ENCODE results near the gene EIPR1.
A peak's percentile ranks its signal among the peaks of the same experiment; 100 is the strongest.
"Not testable (repeated sequence)": the region's sequence is repeated elsewhere in the genome, so short reads cannot be mapped to it uniquely, and the experiment has no call there.

The EIPR1 gene

GRCh38 chr2:3193443-3194330 lies 183.9 kb downstream of the EIPR1 start:
- no peak for DNase-seq (ENCODE audit: low read depth, low spot score)

- peak; percentile 23 for DNase-seq (ENCODE audit: low read depth, low spot score)
Measured at GRCh38 chr2:3192920-3193319, 184.7 kb downstream of the EIPR1 start.

GRCh38 chr2:3192281-3192818 lies 185.3 kb downstream of the EIPR1 start:
- no peak for DNase-seq (ENCODE audit: low read depth, low spot score)

GRCh38 chr2:3189961-3190360 lies 187.7 kb downstream of the EIPR1 start:
- DNase-seq (ENCODE audit: low read depth, low spot score) = no peak

- DNase-seq (ENCODE audit: low read depth, low spot score) = no peak
Measured at GRCh38 chr2:3189076-3189591, 188.5 kb downstream of the EIPR1 start.

- DNase-seq (ENCODE audit: low read depth, low spot score) = no peak
Measured at GRCh38 chr2:3188405-3188946, 189.1 kb downstream of the EIPR1 start.

- DNase-seq (ENCODE audit: low read depth, low spot score) = no peak
Measured at GRCh38 chr2:3187467-3187866, 190.2 kb downstream of the EIPR1 start.

- no peak for DNase-seq (ENCODE audit: low read depth, low spot score)
Measured at GRCh38 chr2:3186766-3187165, 190.9 kb downstream of the EIPR1 start.

GRCh38 chr2:3185910-3186309 lies 191.7 kb downstream of the EIPR1 start:
- no peak for DNase-seq (ENCODE audit: low read depth, low spot score)

GRCh38 chr2:3185256-3185655 lies 192.4 kb downstream of the EIPR1 start:
- no peak for DNase-seq (ENCODE audit: low read depth, low spot score)

GRCh38 chr2:3184167-3184566 lies 193.5 kb downstream of the EIPR1 start:
- DNase-seq (ENCODE audit: low read depth, low spot score) = no peak

GRCh38 chr2:3183766-3184165 lies 193.9 kb downstream of the EIPR1 start:
- DNase-seq (ENCODE audit: low read depth, low spot score) = no peak

GRCh38 chr2:3182848-3183247 lies 194.8 kb downstream of the EIPR1 start:
- no peak for DNase-seq (ENCODE audit: low read depth, low spot score)

- DNase-seq (ENCODE audit: low read depth, low spot score) = no peak
Measured at GRCh38 chr2:3181416-3182010, 196.1 kb downstream of the EIPR1 start.

- not testable (repeated sequence) for DNase-seq (ENCODE audit: low read depth, low spot score)
Measured at GRCh38 chr2:3180909-3181221, 196.8 kb downstream of the EIPR1 start.

GRCh38 chr2:3180082-3180908 lies 197.3 kb downstream of the EIPR1 start:
- no peak for DNase-seq (ENCODE audit: low read depth, low spot score)

GRCh38 chr2:3179626-3180025 lies 198.0 kb downstream of the EIPR1 start:
- no peak for DNase-seq (ENCODE audit: low read depth, low spot score)

GRCh38 chr2:3179208-3179607 lies 198.4 kb downstream of the EIPR1 start:
- no peak for DNase-seq (ENCODE audit: low read depth, low spot score)

GRCh38 chr2:3178578-3179031 lies 199.0 kb downstream of the EIPR1 start:
- no peak for DNase-seq (ENCODE audit: low read depth, low spot score)

- no peak for DNase-seq (ENCODE audit: low read depth, low spot score)
Measured at GRCh38 chr2:3177891-3178577, 199.6 kb downstream of the EIPR1 start.

GRCh38 chr2:3176869-3177255 lies 200.8 kb downstream of the EIPR1 start:
- no peak for DNase-seq (ENCODE audit: low read depth, low spot score)
